Activated CD4-positive, alpha-beta T cell treated with anti-CD3 and anti-CD28 coated beads, Interleukin-2, Interleukin-6, amounts not matched to agents 100 ng/mL and 50 ng/mL, durations not matched to agents 16 hours and 8 hours (primary cell): ENCODE measurements around the gene WNK4.

Experiments used
- DNase-seq: peaks from one replicate; pipeline ENCODE4 v3.0.0-alpha.2; 2020

The WNK4 gene

GRCh38 chr17:42797067-42798007 lies 16.9 kb downstream of the WNK4 start:
- no peak for DNase-seq

DNA sequence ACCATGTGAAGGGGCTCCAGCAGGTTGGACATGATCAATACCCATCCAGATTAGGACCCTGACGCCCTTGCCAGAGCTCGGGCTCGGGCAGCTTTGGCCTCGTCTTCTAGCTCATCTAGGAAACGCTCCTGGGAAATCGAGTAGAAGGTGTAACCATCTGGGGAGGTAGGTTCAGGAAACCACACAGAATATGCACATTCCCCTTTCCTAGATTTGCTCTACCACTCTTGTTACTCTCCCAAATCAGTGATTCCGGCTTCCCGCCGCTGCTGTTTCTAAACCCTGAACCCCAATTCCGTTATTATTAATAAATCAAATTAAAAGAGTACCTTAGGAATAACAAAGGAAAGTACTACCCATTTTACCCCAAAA lies 17.6 kb downstream of the WNK4 start:
- DNase-seq: no peak

- peak; percentile 93 for DNase-seq
Observed at GRCh38 chr17:42798383-42799380, 18.3 kb downstream of the WNK4 start, which contains the start of the genes CNTD1 and COA3. Gene CNTD1, plus strand, starts transcription at chr17:42798861. Its CDS starts 207 bp downstream, at chr17:42799068. Gene COA3, minus strand, starts transcription at chr17:42798704. Its CDS starts 23 bp downstream, at chr17:42798681.

- no peak for DNase-seq
Observed at GRCh38 chr17:42803074-42803883, 22.9 kb downstream of the WNK4 start.

DNA sequence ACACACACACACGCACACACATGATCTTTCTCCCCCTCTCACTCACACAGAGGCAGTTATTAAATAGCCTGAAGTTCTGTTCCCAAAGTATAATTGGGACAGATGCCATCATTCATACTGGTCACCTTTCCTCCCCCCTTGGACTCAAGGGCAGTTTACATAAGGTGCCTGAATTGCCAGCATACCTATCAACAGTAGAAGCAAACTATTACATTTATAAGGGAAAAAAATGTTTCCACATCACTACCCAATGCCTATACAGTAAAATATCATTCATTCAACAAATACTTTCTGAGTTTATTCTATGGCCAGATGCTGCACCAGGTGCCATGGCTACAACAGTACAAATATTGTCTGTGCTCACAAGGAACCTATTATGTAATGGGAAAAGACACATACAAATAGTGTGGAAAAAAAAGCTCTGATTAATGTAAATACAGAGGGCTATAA lies 24.5 kb downstream of the WNK4 start:
- no peak for DNase-seq

- DNase-seq: no peak
Observed at GRCh38 chr17:42806249-42806648, 25.8 kb downstream of the WNK4 start.

DNA sequence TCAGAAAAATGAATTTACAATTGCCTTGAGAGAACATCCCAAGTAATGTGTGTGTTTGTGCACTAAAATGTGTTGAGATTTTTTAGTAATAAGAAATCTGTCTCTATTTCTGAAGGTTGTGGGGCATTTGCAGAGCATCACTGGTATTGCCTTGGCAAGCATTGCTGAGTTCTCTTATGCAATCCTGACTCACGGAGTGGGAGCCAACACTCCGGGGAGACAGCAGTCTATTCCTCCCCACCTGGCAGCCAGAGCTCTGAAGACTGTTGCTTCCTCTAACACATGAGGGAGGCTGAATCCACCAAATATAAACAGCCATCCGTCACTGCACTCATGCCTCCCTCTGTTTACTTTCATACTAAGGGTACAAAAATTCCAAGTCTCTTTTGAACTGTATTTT lies 28.8 kb downstream of the WNK4 start:
- no peak for DNase-seq

- no peak for DNase-seq
Observed at GRCh38 chr17:42814633-42815399, 34.4 kb downstream of the WNK4 start.

DNA sequence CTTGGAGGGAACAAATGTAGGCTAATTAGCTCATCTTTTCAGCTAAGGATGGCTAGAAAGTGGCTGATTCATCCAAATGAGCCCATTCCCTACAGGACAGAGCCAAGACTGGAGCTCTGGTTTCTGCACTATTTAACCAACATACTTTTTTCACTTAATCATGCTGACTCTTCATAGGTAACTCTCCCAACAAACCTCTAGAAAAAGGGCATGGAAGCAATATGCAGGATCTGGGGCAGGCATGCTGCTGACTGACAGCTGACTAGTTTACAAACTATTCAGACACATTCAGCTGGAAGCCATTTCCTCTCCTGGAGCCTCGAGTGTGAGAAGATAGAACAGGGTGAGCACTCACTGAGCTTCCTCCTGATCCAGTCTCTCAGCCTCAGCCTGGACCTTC lies 37.5 kb downstream of the WNK4 start:
- no peak for DNase-seq

GRCh38 chr17:42818379-42818778 lies 38.0 kb downstream of the WNK4 start:
- no peak for DNase-seq

GRCh38 chr17:42819939-42820535 lies 39.6 kb downstream of the WNK4 start:
- peak; percentile 76 for DNase-seq

GRCh38 chr17:42821176-42821575 lies 40.8 kb downstream of the WNK4 start:
- DNase-seq: no peak

GRCh38 chr17:42827472-42827871 lies 47.1 kb downstream of the WNK4 start:
- DNase-seq: no peak

DNA sequence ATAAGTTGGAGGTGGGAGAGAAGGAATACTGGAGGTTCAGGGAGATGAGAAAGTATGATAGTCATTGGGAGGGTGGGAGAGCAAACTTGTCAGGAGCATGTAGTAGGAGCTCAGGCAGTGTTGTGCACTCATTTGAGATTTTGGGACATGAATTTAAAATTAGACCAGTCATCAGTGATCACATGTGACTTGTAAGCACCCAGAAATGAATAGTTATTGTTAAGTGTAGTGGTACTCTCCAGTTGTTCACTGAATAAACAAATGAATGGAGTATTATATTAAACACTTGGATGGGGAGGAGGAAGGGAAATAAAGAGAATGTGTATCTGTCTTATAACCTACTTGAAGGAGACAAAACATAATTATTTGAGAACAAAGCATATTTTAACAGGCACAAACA lies 50.6 kb downstream of the WNK4 start:
- no peak for DNase-seq

DNA sequence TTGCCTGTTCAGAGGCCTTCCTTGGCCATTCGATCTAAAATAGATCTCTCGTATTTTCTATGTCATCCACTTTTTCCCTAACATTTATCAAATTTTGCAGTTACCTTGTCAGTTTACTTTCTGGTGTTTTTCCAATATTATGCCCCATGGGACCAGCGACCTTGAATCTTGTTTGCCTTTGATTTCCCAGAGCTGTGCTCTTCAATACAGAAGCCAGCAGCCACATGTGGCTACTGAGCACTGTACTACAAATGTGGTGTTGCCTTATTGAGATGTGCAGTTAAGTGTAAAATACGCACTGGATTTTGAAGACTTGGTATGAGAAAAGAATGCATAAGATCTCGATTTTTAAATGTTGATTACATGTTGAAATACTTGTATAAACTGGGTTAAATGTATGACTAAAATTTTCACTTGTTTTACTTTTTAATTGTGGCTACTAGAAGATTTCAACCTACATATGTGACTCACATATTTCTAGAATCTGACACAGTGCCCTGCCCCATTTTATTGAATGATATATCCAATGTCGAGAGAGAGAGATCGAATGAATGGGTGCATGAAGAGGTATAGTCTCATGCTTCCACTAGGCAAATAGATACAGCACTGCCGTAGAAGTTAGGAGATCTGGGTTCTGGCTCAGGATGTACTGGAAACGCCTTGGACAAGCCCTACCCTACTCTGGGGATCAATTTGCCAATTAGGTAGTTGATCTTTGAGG lies 52.0 kb downstream of the WNK4 start:
- no peak for DNase-seq

DNA sequence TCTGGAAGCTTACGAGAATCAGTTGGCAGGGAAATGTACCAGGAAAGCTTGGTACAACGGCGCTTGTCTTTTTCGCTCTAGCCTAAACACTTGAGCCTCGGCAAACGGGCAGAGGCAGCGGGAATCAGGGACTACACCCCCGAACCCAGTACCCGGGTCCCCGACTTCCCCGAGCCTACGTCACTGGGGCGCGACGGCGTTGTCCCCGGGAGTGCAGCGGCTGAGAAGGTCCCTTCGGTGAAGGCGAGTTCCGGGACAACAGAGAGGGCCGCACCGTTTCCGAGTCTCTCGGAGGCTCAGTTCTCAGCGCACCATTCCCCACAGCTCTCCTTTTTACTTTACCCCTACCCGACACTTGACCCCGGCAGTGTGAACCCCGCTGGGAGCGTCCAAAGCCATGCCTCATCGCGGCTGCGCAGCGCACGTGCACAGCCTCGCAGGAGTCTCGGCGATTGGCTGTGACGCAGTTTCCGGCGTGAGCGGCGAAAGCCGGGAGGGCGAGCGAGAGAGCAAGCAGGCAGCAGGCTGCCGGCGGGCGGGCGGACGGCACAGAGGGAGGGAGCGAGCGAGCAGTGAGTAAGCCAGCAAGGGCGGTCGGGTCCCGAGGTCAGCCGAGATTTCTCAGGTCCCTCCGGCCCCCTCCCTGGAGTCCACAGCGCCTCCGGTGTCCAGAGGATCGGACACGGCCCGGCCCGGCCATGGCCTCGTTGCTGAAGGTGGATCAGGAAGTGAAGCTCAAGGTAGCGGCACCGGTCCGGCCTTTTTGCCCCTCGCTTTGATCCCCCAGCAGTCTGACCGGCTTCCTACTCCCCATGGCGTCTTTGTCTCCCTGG lies 52.7 kb downstream of the WNK4 start, which contains the start of gene PSME3:
PSME3 (plus strand) TSS at position 464 of the 833 bp plus-strand sequence; CDS start at position 699, 235 bp downstream.
- DNase-seq: peak; percentile 94

- DNase-seq: no peak
Observed at GRCh38 chr17:42833767-42834422, 53.5 kb downstream of the WNK4 start.

DNA sequence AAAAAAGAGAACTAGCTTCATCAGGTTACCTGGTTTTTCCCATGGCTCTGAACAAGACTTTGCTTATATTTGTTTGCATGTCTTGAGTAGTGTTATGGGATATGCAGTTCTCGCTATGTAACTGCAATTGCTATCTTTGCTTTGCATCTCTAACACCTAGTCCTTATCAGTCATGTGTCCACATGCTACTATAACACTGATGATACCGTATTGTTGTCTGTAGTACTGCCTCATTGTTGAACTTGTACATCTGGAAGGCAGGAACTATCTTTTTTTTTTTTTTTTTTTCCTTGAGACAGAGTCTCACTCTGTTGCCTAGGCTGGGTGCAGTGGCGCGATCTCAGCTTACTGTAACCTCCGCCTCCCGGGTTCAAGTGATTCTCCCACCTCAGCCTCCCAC lies 55.3 kb downstream of the WNK4 start:
- no peak for DNase-seq
